HG03469 (cell line): ENCODE data around the gene EMID1.
"Not testable (repeated sequence)": the region's sequence is repeated elsewhere in the genome, so short reads cannot be mapped to it uniquely, and the experiment has no call there.

ENCODE experiments used
- ATAC-seq: cut with Tn5 transposase; IDR thresholded peaks from one replicate; pipeline ENCODE4 v1.9.1; 2021; ENCODE audit warnings: mild to moderate bottlenecking, moderate library complexity, moderate number of reproducible peaks; ENCODE audit not compliant: unreplicated experiment

The EMID1 gene

GRCh38 chr22:29208879-29209623, 3.4 kb downstream of the EMID1 start:
- no peak for ATAC-seq

DNA sequence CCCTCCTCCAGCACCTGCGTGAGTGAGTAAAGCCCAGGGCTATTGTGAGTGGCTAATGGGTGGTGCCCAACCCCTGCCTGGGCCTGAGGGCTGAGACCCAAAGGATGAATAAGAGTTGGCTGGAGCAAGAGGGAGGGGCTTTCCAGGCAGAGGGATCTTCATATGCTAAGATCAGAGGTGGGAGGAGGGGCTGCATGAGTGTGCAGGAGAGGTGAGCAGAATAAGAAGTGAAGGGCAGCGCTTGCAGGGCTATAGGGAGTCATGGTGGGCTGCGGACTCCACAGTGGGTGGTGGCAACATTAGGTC, 3.9 kb downstream of the EMID1 start:
- ATAC-seq: no peak

DNA sequence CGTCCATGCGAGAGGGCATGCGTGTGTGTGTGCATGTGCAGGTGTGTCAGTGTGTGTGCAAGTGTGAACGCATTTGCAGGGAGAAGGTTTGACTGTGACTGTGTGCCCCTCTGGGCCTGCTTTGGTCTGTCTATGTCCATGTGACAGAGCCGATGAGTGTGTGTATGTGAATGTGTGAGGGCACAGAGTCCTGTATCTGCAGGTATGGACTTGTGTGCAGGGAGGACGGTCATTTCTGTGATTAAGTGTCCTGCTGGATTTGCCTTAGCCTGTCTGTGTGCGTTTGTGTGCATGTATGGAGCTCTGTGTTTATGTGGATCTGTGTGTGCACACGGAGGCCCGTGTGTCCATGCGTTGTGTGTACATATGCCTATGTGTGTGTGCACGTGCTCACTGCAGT, 5.4 kb downstream of the EMID1 start:
- no peak for ATAC-seq

GRCh38 chr22:29211466-29211865, 5.8 kb downstream of the EMID1 start:
- no peak for ATAC-seq

GRCh38 chr22:29212743-29213142, 7.0 kb downstream of the EMID1 start:
- no peak for ATAC-seq

DNA sequence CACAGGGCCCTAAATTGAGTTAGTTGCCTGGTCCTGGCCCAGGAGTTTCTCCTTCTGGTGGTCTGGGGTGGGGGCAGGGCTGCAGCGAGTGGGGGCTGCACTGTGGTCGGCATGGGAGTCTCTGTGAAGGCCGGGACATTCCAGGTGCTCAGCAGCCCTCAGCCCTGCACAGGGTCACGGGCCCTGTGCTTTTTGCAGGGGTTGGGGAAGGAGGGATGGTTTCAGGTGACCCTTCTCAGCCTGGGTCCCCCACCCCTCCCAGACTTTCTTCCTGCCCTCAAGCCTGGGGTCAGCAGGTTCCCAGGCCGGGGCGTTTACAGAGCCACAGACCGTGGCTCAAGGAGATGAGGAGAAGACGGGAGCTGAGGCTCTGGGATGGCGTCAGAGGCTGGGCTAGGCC, 7.8 kb downstream of the EMID1 start:
- no peak for ATAC-seq

- ATAC-seq: no peak
Measured at GRCh38 chr22:29214232-29214631, 8.5 kb downstream of the EMID1 start.

GRCh38 chr22:29215012-29215860, 9.5 kb downstream of the EMID1 start:
- ATAC-seq: no peak

DNA sequence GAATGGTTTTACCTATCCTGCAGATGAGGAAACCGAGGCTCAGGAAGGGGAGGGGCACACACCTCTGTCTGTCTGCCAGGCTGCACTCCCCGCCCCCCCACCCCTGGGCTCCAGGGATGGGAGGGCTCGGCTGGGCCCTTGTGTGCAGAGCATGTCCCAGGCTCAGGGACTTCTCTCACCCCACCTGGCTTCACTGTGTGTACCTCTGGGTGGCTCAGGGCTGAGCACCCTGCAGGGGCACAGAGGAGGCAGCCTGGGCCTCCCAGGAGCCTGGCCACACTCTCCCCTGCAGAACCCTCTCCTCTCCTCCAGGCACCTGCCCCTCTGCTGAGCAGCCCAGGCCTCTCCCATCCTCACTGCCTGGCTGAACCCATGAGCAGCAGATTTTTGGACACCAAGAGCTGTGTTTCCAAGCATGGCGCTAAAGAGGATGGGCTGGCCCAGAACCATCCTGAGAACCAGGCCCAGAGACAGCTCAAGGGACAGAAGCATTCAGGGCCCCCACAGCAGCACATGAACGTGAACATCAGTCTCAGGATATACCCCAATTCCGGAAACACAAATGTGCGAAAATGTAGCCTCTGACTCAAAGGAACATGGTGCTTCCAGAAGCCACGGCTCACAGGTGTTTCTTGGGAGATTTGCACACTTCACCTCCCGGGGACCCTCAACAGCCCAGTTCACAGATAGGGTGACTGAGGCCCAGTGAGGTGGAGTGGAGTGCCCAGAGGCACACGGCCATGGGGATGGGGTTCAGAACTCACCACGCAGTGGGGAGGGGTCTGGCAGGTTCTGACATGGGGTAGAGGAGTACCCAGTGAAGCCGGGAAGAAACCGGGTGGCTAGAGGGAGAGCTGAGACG, 10.5 kb downstream of the EMID1 start:
- ATAC-seq: no peak

GRCh38 chr22:29216873-29217666, 11.4 kb downstream of the EMID1 start:
- ATAC-seq: no peak

DNA sequence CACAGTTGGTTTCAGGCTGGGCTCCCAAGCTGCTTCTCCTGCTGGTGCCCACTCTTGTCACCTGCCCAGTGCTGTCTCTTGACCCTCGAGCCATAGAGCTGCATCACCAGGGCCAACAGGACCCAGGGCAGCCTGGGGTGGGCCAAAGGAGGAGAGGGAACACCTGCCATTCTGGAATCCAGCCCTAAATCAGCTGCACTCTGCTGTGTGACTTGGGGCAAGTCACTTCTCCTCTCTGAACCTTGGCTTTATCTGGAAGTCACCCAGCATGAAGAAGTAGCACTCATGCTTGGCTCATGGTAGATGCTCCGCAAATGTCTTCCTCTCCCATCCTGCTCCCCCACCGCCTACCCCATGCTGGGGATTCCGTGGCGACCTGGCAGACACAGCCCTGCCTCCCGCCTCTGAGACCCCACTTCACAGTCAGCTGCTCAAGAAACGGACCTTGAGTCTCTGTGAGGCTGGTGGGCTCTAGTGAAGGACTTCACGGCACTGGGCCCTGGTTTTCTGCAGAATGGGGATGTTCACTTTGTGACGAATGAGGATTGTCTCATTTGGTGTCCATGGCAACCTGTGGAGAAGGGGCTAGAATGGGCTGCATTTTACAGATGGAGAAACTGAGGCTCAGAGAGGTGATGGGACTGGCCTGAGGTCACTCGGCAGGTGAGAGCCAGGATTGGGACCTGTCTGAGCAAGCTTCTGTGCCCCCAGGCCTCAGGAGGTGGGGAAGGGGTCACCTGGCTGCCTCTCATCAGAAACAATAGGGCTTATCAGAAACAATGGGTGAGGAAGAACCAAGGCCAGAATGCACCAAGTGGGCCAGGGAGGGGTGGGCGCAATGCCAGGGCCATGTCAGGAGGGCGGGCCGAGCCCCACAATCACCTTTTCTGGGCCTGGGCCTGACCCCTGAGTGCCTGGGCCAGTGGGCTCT, 12.4 kb downstream of the EMID1 start:
- ATAC-seq: no peak

DNA sequence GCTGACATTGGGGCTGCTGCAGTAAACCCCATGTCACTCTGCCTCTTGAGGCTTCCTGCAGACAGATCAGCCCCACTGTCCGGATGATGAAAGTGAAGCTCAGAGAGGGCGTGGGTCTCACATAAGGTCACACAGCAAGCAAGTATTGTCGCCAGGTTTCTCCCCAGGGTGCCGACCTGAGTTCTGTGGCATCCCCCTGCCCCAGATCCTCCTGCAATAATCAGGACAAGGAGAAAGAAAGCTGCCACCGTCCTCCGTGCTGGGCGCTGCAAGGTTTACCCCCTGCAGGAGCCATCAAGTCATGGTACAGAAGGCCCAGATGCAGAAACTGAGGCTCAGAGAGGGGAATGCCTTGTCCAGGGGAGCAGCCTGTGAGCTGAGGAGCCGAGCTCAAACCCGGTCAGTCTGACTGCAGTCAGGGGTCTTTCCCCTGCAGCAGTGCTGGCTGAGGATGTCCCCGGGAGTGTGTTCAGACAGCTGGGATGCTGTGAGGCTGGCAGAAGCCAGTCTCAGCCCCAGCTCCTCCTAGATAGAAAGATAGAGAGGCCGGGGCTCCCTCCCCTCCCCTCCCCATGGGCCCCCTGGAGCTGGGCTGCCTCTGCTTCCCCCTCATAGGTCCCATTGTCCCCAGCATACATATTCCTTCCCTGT, 13.2 kb downstream of the EMID1 start:
- ATAC-seq: no peak

GRCh38 chr22:29219409-29219782, 13.7 kb downstream of the EMID1 start:
- ATAC-seq: not testable (repeated sequence)

GRCh38 chr22:29219881-29220670, 14.4 kb downstream of the EMID1 start:
- ATAC-seq: no peak

DNA sequence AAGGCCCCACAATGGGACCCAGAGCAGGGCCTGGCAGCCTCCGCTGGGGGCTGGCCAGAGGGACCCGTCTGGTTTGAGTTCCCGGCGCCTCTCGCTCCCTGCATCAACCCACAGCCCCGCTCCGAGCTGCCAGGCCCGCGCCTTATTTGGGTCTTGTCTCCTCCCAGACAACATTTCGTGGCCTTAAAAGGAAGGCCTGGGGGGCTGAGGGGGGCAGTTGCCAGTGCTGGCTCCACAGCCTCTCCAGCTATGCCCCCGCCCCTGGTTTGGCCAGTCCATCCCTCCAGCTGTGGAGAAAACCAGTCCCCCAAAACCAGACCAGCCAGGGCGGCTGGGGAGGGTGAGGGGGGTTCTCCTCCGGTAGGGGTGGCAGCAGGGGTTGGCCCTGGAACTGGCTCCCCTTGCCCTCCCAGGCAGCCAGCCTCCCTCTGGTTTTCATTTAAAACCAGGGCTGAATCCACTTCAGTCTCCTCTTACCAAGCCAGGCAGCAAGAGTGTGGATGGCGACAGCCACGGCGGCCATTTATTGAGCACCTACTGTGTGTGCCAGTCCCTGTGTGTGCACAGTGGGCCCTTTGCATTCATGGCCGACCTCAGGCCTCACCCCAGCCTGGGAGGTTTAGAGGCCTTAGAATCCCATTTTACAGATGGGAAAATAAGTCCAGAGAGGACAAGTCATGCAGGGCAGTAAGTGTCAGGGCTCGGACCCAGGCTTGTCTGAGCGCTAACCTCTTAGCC, 18.6 kb downstream of the EMID1 start:
- ATAC-seq: no peak

GRCh38 chr22:29224859-29225410, 19.2 kb downstream of the EMID1 start:
- no peak for ATAC-seq

GRCh38 chr22:29225422-29226090, 19.9 kb downstream of the EMID1 start:
- ATAC-seq: no peak
